IMR-90 (cell line): Measurements from ENCODE around the gene MCTP1.

Source experiments
- BHLHE40 ChIP-seq: fragments of 150-350 bp; IDR thresholded peaks from 2 replicates; pipeline ENCODE4 v1.6.1; 2016; ENCODE audit warnings: mild to moderate bottlenecking, low read depth, low read length
- CTCF ChIP-seq: conservative IDR thresholded peaks from 2 replicates; pipeline ENCODE4 v1.5.1; 2012; ENCODE audit warnings: mild to moderate bottlenecking, low read depth, low read length, improper control_type of control experiment
- MAZ ChIP-seq: IDR thresholded peaks from 2 replicates; pipeline ENCODE4 v1.6.1; 2012; ENCODE audit warnings: low read depth, mild to moderate bottlenecking, low read length, improper control_type of control experiment, moderate library complexity, borderline replicate concordance
- MXI1 ChIP-seq: IDR thresholded peaks from 2 replicates; pipeline ENCODE4 v1.6.1; 2012; ENCODE audit warnings: low read depth, mild to moderate bottlenecking, low read length, moderate library complexity, borderline replicate concordance
- NFE2L2 ChIP-seq: fragments of 150-350 bp; IDR thresholded peaks from 2 replicates; pipeline ENCODE4 v1.6.1; 2016; ENCODE audit warnings: low read depth, mild to moderate bottlenecking, low read length
- POLR2A ChIP-seq: IDR thresholded peaks from 2 replicates; pipeline ENCODE4 v1.6.1; 2012; ENCODE audit warnings: mild to moderate bottlenecking, low read depth, low read length
- RAD21 ChIP-seq: IDR thresholded peaks from 2 replicates; pipeline ENCODE4 v1.6.1; 2012; ENCODE audit warnings: low read length, improper control_type of control experiment
- SMC3 ChIP-seq: fragments of 150-350 bp; IDR thresholded peaks from 2 replicates; pipeline ENCODE4 v1.6.1; 2016; ENCODE audit warnings: low read depth, mild to moderate bottlenecking, antibody characterized with exemption, low read length, moderate library complexity
- TF ChIP-seq, protein P1 (sequence below): fragments of 150-350 bp; IDR thresholded peaks from 2 replicates; pipeline ENCODE4 v1.6.1; 2016; ENCODE audit warnings: low read depth, mild to moderate bottlenecking, low read length, moderate library complexity, borderline replicate concordance

DNA sequence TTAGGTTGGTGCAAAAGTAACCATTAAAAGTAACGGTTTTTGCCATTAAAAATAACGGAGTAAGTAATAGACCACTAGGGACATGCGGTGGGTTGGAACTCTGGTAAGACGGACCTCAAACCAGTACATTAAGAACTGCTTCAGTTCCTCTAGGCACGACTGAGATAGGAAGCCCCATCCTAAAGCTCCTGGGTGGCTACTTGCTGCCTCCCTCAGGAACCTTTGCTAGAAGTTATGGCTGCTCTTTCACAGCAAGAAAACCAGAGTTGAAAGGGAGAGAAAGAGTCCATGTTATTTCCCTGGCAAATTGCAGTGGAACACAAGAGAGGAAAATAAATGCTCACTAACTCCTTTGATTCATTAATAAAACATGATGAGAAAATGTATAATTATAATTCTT is 47.6 kb downstream of the MCTP1 start:
- TF ChIP-seq CTCF, result no peak
- no peak for TF ChIP-seq POLR2A
- TF ChIP-seq RAD21, result no peak
- TF ChIP-seq, protein P1, sequence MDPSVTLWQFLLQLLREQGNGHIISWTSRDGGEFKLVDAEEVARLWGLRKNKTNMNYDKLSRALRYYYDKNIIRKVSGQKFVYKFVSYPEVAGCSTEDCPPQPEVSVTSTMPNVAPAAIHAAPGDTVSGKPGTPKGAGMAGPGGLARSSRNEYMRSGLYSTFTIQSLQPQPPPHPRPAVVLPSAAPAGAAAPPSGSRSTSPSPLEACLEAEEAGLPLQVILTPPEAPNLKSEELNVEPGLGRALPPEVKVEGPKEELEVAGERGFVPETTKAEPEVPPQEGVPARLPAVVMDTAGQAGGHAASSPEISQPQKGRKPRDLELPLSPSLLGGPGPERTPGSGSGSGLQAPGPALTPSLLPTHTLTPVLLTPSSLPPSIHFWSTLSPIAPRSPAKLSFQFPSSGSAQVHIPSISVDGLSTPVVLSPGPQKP, result no peak
- no peak for TF ChIP-seq MAZ
- TF ChIP-seq SMC3, result no peak
- TF ChIP-seq BHLHE40, result no peak
- no peak for TF ChIP-seq MXI1
- TF ChIP-seq NFE2L2, result no peak
